SKM-1 treated with dmso at 0.1 percent for 144 hours (cell line): Measurements from ENCODE around the gene ZNF664.

Experiments used
- DNase-seq: peaks from one replicate; lab custom pipeline; 2025; ENCODE audit not compliant: unreplicated experiment; lab: John Stamatoyannopoulos, UW

Gene ZNF664

DNA sequence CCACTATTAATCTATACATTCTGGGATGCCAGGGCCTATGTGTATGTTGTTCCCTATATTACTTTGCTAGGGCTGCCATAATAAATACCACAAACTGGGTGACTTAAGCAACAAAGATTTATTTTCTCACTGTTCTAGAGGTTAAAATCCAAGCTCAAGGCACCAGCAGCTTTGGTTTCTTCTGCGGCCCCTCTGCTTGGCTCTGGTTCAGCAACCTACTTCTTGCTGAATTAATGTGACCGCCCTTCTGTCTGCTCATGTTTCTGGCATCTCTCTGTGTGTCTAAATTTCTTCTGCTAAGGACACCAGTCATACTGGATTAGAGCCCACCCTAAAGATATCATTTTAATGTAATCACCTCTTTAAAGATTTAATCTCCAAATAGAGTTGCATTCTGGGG, 84.7 kb downstream of the ZNF664 start:
- no peak for DNase-seq

DNA sequence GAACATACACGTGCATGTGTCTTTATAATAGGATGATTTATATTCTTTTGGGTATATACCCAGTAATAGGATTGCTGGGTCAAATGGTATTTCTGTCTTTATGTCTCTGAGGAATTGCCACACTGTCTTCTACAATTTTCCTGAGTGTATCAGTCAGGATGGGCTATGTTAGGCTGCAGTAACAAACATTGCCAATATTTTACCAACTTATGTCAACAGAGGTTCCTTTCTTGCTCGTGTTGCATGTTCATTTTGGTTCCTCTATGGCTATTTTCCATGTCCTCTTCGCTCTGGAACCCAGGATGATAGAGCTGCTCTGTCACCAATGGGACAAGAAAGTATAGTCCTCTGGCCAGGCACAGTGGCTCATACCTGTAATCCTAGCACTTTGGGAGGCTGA, 86.7 kb downstream of the ZNF664 start:
- DNase-seq, result no peak
